SU-DHL-6 (cell line): ENCODE results near the gene OXT.
"Not testable (repeated sequence)": the region's sequence is repeated elsewhere in the genome, so short reads cannot be mapped to it uniquely, and the experiment has no call there.

Source experiments
- H2AFZ ChIP-seq: fragments of 200-600 bp; sonication (generic); 2 replicates; pipeline ENCODE4 v1.6.1; 2014; ENCODE audit warnings: low read depth, mild to moderate bottlenecking, moderate library complexity, mixed read lengths, antibody characterized with exemption, low read length; ENCODE audit not compliant: severe bottlenecking
- H3F3A ChIP-seq: fragments of 200-600 bp; shearing (Covaris generic); 2 replicates; pipeline ENCODE4 v1.6.0; 2016; ENCODE audit warnings: antibody characterized with exemption, mild to moderate bottlenecking; ENCODE audit not compliant: insufficient read depth
- H3K27ac ChIP-seq: fragments of 200-600 bp; sonication (generic); 2 replicates; pipeline ENCODE4 v1.5.1; 2016; ENCODE audit warnings: low read depth, mild to moderate bottlenecking, low read length, moderate library complexity, mixed read lengths
- H3K27me3 ChIP-seq: fragments of 200-600 bp; sonication (generic), shearing (Covaris generic); 2 replicates; pipeline ENCODE4 v1.6.0; 2014; ENCODE audit warnings: mild to moderate bottlenecking, low read length
- H3K36me3 ChIP-seq: fragments of 200-600 bp; sonication (generic); 2 replicates; pipeline ENCODE4 v1.6.1; 2014; ENCODE audit warnings: mild to moderate bottlenecking, low read length, mixed read lengths
- H3K4me2 ChIP-seq: fragments of 300-600, 200-600 bp; shearing (Covaris generic), sonication (generic); 2 replicates; pipeline ENCODE4 v1.6.0; 2014; ENCODE audit warnings: low read length, low read depth, mild to moderate bottlenecking; ENCODE audit not compliant: poor library complexity, severe bottlenecking
- H3K4me3 ChIP-seq: fragments of 200-600 bp; sonication (generic); 2 replicates; pipeline ENCODE4 v1.5.1; 2014; ENCODE audit warnings: antibody characterized with exemption, low read length, mild to moderate bottlenecking, mixed read lengths; ENCODE audit not compliant: insufficient read depth, poor library complexity, severe bottlenecking
- H3K79me2 ChIP-seq: fragments of 200-600 bp; sonication (generic); 2 replicates; pipeline ENCODE4 v1.6.1; 2014; ENCODE audit warnings: mild to moderate bottlenecking, low read length, moderate library complexity; ENCODE audit not compliant: insufficient read depth
- H3K9ac ChIP-seq: fragments of 200-600 bp; sonication (generic); 2 replicates; pipeline ENCODE4 v1.7.0; 2014; ENCODE audit warnings: mild to moderate bottlenecking, low read length
- H3K9me2 ChIP-seq: fragments of 200-600 bp; sonication (generic); replicated peaks from 2 replicates; pipeline ENCODE4 v1.6.1; 2014; ENCODE audit warnings: low read length; ENCODE audit not compliant: insufficient read depth
- H3K9me3 ChIP-seq: fragments of 200-600 bp; sonication (generic); 2 replicates; pipeline ENCODE4 v1.6.1; 2014; ENCODE audit warnings: low read length, mixed read lengths; ENCODE audit not compliant: insufficient read depth
- H4K20me1 ChIP-seq: fragments of 200-600 bp; sonication (generic); 2 replicates; pipeline ENCODE4 v1.6.1; 2014; ENCODE audit warnings: low read depth, mild to moderate bottlenecking, antibody characterized with exemption, low read length, moderate library complexity, mixed read lengths
- EZH2phosphoT487 ChIP-seq: fragments of 200-600 bp; sonication (generic), shearing (Covaris generic); conservative IDR thresholded peaks from 2 replicates; pipeline ENCODE4 v1.6.1; 2018; ENCODE audit warnings: mild to moderate bottlenecking, antibody characterized with exemption, low read length, moderate library complexity, mixed read lengths
- TF ChIP-seq, protein P1 (sequence below): fragments of 200-600 bp; sonication (generic); IDR thresholded peaks from one replicate; pipeline ENCODE4 v1.5.1; 2017; ENCODE audit warnings: antibody characterized with exemption, mild to moderate bottlenecking, low read length, moderate library complexity; ENCODE audit not compliant: insufficient read depth, poor library complexity, severe bottlenecking

Gene OXT

DNA sequence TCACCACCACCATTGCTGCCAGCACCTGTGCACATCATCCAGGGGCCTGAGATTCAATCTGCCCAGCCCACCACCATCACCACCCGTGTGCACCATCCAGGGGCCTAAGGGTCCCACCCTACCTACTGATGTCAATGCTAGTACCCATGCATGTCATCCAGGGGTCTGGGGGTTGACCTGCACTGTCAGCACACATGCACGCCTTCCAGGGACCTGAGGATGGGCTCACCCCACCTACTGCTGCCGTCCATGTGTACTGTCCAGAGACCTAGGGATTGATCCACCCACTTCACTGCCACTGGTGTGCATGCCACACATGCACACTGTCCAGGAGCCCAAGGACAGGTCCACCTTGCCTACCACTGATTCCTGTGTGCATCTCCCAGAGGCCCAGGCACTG, 11.9 kb upstream of the OXT start:
- Histone ChIP-seq H3K27me3 (no peaks in the 10 kb centered on the region), H3K4me3 (no peak overlapping the region), H3K4me2 (no peak overlapping the region), H3K36me3 (no peaks in the 10 kb centered on the region), H2AFZ (no peak overlapping the region), H3K79me2 (no peaks in the 10 kb centered on the region), H3F3A (no peaks in the 10 kb centered on the region), H3K9me2 (no peaks in the 10 kb centered on the region), H3K27ac (no peak overlapping the region), H3K9me3 (no peaks in the 10 kb centered on the region), H4K20me1 (no peaks in the 10 kb centered on the region), H3K9ac (no peak overlapping the region)
- TF ChIP-seq, protein P1, sequence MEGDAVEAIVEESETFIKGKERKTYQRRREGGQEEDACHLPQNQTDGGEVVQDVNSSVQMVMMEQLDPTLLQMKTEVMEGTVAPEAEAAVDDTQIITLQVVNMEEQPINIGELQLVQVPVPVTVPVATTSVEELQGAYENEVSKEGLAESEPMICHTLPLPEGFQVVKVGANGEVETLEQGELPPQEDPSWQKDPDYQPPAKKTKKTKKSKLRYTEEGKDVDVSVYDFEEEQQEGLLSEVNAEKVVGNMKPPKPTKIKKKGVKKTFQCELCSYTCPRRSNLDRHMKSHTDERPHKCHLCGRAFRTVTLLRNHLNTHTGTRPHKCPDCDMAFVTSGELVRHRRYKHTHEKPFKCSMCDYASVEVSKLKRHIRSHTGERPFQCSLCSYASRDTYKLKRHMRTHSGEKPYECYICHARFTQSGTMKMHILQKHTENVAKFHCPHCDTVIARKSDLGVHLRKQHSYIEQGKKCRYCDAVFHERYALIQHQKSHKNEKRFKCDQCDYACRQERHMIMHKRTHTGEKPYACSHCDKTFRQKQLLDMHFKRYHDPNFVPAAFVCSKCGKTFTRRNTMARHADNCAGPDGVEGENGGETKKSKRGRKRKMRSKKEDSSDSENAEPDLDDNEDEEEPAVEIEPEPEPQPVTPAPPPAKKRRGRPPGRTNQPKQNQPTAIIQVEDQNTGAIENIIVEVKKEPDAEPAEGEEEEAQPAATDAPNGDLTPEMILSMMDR: no peak
- TF ChIP-seq EZH2phosphoT487: no peak

DNA sequence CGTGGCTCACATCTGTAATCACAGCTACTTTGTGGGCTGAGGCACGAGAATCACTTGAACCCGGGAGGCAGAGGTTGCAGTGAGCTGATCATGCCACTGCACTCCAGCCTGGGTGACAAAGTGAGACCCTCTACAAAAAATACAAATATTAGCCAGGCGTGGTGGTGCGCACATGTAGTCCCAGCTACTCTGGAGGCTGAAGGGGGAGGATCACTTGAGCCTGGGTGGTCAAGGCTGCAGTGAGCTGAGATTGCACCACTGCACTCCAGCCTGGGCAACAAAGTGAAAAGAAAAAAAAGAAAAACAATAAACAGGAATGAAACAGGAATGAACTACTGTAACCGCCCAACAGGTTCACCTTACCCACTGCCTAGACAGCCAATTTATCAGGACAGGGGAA, 7.3 kb upstream of the OXT start:
- not testable (repeated sequence) for H3K9me3 ChIP-seq, H3K79me2 ChIP-seq, H3K9me2 ChIP-seq, H3K4me3 ChIP-seq, H2AFZ ChIP-seq, H3K36me3 ChIP-seq, H3F3A ChIP-seq, H3K4me2 ChIP-seq, H3K27ac ChIP-seq, H3K27me3 ChIP-seq, H4K20me1 ChIP-seq, H3K9ac ChIP-seq

DNA sequence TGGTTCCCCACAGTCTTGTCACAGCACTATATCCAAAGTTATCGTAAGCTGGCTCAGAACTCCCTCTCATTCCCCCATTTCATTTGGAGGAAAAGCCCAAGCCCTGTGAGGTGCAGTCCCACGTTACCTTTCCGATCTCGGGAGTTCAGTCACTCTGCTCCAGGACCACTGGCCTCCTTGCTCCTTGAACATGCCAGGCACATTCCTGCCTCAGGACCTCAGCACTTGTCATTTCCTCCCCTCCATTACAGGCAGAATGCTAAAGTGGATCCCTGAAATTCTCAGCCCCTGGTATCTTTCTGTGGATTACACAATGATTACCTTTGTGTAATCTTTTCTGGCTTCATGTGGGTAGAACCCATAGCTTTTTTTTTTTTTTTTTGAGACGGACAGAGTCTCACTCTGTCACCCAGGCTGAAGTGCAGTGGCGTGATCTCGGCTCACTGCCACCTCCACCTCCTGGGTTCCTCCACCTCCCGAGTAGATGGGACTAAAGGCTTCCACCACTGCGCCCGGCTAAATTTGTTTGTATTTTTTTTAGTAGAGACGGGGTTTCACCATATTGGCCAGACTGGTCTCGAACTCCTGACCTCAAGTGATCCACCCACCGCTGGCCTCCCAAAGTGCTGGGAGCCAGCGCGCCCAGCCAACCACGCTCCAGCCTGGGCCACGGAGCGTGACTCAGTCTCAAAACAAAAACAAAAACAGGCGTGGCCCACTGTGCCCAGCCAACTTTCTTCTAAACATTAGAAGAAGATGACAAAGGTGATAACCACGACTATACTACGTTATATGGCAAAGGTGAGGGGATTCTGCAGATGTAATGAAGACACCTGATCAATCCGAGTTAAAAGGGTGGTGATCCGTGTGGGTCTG, 4.0 kb upstream of the OXT start:
- no peak for TF ChIP-seq EZH2phosphoT487
- TF ChIP-seq, protein P1: no peak
- Histone ChIP-seq H3K79me2 (no peaks in the 10 kb centered on the region), H3F3A (no peaks in the 10 kb centered on the region), H3K4me2 (no peak overlapping the region), H3K4me3 (no peak overlapping the region), H3K27ac (no peak overlapping the region), H3K27me3 (no peaks in the 10 kb centered on the region), H3K9me2 (no peaks in the 10 kb centered on the region), H3K9ac (no peak overlapping the region), H3K36me3 (no peaks in the 10 kb centered on the region), H4K20me1 (no peaks in the 10 kb centered on the region), H2AFZ (no peak overlapping the region), H3K9me3 (no peaks in the 10 kb centered on the region)

DNA sequence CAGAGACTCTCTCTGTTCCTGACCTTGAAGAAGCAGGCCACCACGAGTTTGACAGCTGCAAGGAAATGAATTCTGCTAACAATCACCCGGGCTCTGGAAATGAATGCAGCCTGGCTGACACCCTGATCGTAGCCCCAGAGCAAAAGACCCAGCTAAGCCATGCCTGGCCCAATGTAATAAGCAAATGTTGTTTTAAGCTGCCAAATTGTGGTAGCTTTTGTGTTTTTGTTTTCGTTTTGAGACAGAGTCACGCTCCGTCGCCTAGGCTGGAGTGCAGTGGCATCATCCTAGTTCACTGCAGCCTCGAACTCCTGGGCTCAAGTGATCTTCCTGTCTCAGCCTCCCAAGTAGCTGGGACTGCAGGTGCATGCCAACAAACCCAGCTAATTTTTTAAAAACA, 3.3 kb upstream of the OXT start:
- Histone ChIP-seq H3F3A (no peaks in the 10 kb centered on the region), H2AFZ (no peak overlapping the region), H3K9ac (no peak overlapping the region), H3K4me3 (no peak overlapping the region), H3K4me2 (no peak overlapping the region), H3K27me3 (no peaks in the 10 kb centered on the region), H3K79me2 (no peaks in the 10 kb centered on the region), H3K27ac (no peak overlapping the region), H3K9me2 (no peaks in the 10 kb centered on the region), H3K36me3 (no peaks in the 10 kb centered on the region), H3K9me3 (no peaks in the 10 kb centered on the region), H4K20me1 (no peaks in the 10 kb centered on the region)
- no peak for TF ChIP-seq EZH2phosphoT487
- TF ChIP-seq, protein P1: no peak
